GM19372 (cell line): ENCODE data around the gene METTL22.
"Not testable (repeated sequence)": the region's sequence is repeated elsewhere in the genome, so short reads cannot be mapped to it uniquely, and the experiment has no call there.

ENCODE experiments used
- ATAC-seq: cut with Tn5 transposase; IDR thresholded peaks from one replicate; pipeline ENCODE4 v1.9.1; 2021; ENCODE audit warnings: mild to moderate bottlenecking, low read depth, moderate library complexity; ENCODE audit not compliant: unreplicated experiment

METTL22 gene

GRCh38 chr16:8630255-8630953, 8.9 kb downstream of the METTL22 start:
- ATAC-seq: no peak

- ATAC-seq: no peak
Observed at GRCh38 chr16:8631373-8631772, 9.9 kb downstream of the METTL22 start.

- no peak for ATAC-seq
Observed at GRCh38 chr16:8631818-8632465, 10.4 kb downstream of the METTL22 start.

GRCh38 chr16:8632675-8633182, 11.2 kb downstream of the METTL22 start:
- ATAC-seq: no peak

- ATAC-seq: no peak
Observed at GRCh38 chr16:8634991-8635736, 13.7 kb downstream of the METTL22 start.

- ATAC-seq: no peak
Observed at GRCh38 chr16:8639694-8640093, 18.2 kb downstream of the METTL22 start.

- no peak for ATAC-seq
Observed at GRCh38 chr16:8641671-8642070, 20.2 kb downstream of the METTL22 start.

- no peak for ATAC-seq
Observed at GRCh38 chr16:8642146-8642545, 20.6 kb downstream of the METTL22 start.

GRCh38 chr16:8644211-8645140, 23.0 kb downstream of the METTL22 start:
- ATAC-seq: no peak

GRCh38 chr16:8645141-8645521, 23.6 kb downstream of the METTL22 start:
- no peak for ATAC-seq

- ATAC-seq: no peak
Observed at GRCh38 chr16:8645831-8646230, 24.3 kb downstream of the METTL22 start.

- ATAC-seq: no peak
Observed at GRCh38 chr16:8646326-8647053, 25.0 kb downstream of the METTL22 start.

GRCh38 chr16:8647721-8648318, 26.3 kb downstream of the METTL22 start:
- ATAC-seq: no peak

- ATAC-seq: no peak
Observed at GRCh38 chr16:8648877-8649276, 27.4 kb downstream of the METTL22 start.

- no peak for ATAC-seq
Observed at GRCh38 chr16:8649829-8650554, 28.5 kb downstream of the METTL22 start.

- ATAC-seq: not testable (repeated sequence)
Observed at GRCh38 chr16:8651958-8652357, 30.5 kb downstream of the METTL22 start.

- ATAC-seq: no peak
Observed at GRCh38 chr16:8655184-8655717, 33.8 kb downstream of the METTL22 start.

- ATAC-seq: no peak
Observed at GRCh38 chr16:8656376-8656775, 34.9 kb downstream of the METTL22 start.
